ENCODE results near the gene NRN1.

The NRN1 gene

GRCh38 chr6:5960456-5960855 is 46.3 kb downstream of the NRN1 start:
- Mint-ChIP-seq H3K4me3 (no peak overlapping the region), H3K27me3 (ENCODE audit: low read depth, poor library complexity) (peaks cover 15% of the 10 kb centered on the region), H3K9me3 (no peaks in the 10 kb centered on the region), H3K27ac (no peak overlapping the region), H3K36me3 (ENCODE audit: low read depth) (no peaks in the 10 kb centered on the region), H3K4me1 (peaks cover 42% of the 10 kb centered on the region)
- TF ChIP-seq CTCF (IDR thresholded peaks at IDR 0.05), result no peak
- no peak for DNase-seq

GRCh38 chr6:5958921-5959320 is 47.8 kb downstream of the NRN1 start:
- TF ChIP-seq CTCF (IDR thresholded peaks at IDR 0.05), result no peak
- H3K27me3 Mint-ChIP-seq (ENCODE audit: low read depth, poor library complexity), result peaks cover 10% of the 10 kb centered on the region
- no peaks in the 10 kb centered on the region for H3K9me3 Mint-ChIP-seq
- no peak overlapping the region for H3K4me3 Mint-ChIP-seq
- H3K27ac Mint-ChIP-seq, result peak overlapping the region; percentile 91
- H3K4me1 Mint-ChIP-seq, result peaks cover 42% of the 10 kb centered on the region
- no peaks in the 10 kb centered on the region for H3K36me3 Mint-ChIP-seq (ENCODE audit: low read depth)
- DNase-seq, result no peak

- no peak overlapping the region for H3K27ac Mint-ChIP-seq
- no peak overlapping the region for H3K4me3 Mint-ChIP-seq
- H3K4me1 Mint-ChIP-seq, result peaks cover 39% of the 10 kb centered on the region
- H3K27me3 Mint-ChIP-seq (ENCODE audit: low read depth, poor library complexity), result peaks cover 5% of the 10 kb centered on the region
- DNase-seq, result no peak
- no peaks in the 10 kb centered on the region for H3K36me3 Mint-ChIP-seq (ENCODE audit: low read depth)
- no peak for TF ChIP-seq CTCF (IDR thresholded peaks at IDR 0.05)
- no peaks in the 10 kb centered on the region for H3K9me3 Mint-ChIP-seq
These were observed 49.8 kb downstream of the NRN1 start for GRCh38 chr6:5956939-5957338.

GRCh38 chr6:5950361-5950785 is 56.4 kb downstream of the NRN1 start:
- Mint-ChIP-seq H3K36me3 (ENCODE audit: low read depth) (no peaks in the 10 kb centered on the region), H3K9me3 (peaks cover 5% of the 10 kb centered on the region), H3K27ac (no peak overlapping the region), H3K4me1 (no peaks in the 10 kb centered on the region), H3K4me3 (no peak overlapping the region), H3K27me3 (ENCODE audit: low read depth, poor library complexity) (peaks cover 14% of the 10 kb centered on the region)
- TF ChIP-seq CTCF (IDR thresholded peaks at IDR 0.05), result peak; percentile 44
- peak; percentile 17 for DNase-seq
